ENCODE data around the gene PAPSS1. TPM values are rescaled to one million over a fixed set of nuclear protein-coding genes. Genes with fewer than 3 reads are reported as not detected.

PAPSS1 gene
- total and polyA plus RNA-seq, 2 of the 8 experiments (the other 6 are each of a cell fraction or from before 2014, with no cell fraction given): 79.2 to 98.5 TPM

DNA sequence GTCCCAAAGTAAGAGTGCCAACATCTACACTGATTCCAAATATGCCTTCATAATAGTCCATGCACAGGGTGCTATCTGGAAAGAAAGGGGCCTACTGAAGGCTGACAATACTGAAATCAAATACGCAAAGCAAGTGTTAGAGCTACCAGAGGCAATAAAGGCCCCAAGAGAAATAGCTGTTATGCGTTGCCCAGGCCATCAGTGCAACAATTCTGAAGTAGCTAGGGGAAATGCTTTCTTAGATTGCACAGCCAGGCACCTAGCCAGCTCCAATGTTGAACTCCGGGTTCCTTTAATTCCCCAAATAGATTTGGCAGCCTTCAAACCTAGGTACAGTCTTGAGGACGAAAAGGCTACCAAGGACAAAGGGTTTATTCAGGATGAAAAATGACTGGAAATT lies 17.4 kb upstream of the PAPSS1 start (continued):
- TF ChIP-seq GTF2F1 (IDR thresholded peaks at IDR 0.05; ENCODE audit: borderline replicate concordance, low read depth, low read length) (no peak), RBBP5 (IDR thresholded peaks at IDR 0.05; ENCODE audit: borderline replicate concordance, low read depth, low read length) (no peak)

Measured in H1 (cell line).